ENCODE results near the gene WDR20. TPM values are rescaled to one million over a fixed set of nuclear protein-coding genes. Genes with fewer than 3 reads are reported as not detected.

The WDR20 gene
- total RNA-seq, 1 experiment from 2014 or later, result 33.0 TPM

GRCh38 chr14:102249981-102250380 is 110.3 kb downstream of the WDR20 start:
- DNase-seq, result no peak
- H3K27me3 Mint-ChIP-seq (ENCODE audit: unreplicated experiment), result no peaks in the 10 kb centered on the region
- H3K36me3 Mint-ChIP-seq (ENCODE audit: insufficient read depth, unreplicated experiment), result peaks cover 28% of the 10 kb centered on the region
- peaks cover 7% of the 10 kb centered on the region for H3K4me1 Mint-ChIP-seq (ENCODE audit: low read depth, unreplicated experiment)
- TF ChIP-seq CTCF (IDR thresholded peaks at IDR 0.05; ENCODE audit: unreplicated experiment), result no peak
- no peak overlapping the region for H3K4me3 Mint-ChIP-seq (ENCODE audit: low read depth, unreplicated experiment)
- BruUV-seq (replicated peaks), result no TSS peak
- intact Hi-C loops (cut with micrococcal nuclease; ENCODE audit: unreplicated experiment), result no loop called here
- CTCF ChIA-PET, result no interaction called here
- H3K27ac Mint-ChIP-seq (ENCODE audit: unreplicated experiment), result no peak overlapping the region
- no peaks in the 10 kb centered on the region for H3K9me3 Mint-ChIP-seq (ENCODE audit: low read depth, unreplicated experiment)

- H3K4me3 Mint-ChIP-seq (ENCODE audit: low read depth, unreplicated experiment), result no peak overlapping the region
- no peak overlapping the region for H3K27ac Mint-ChIP-seq (ENCODE audit: unreplicated experiment)
- intact Hi-C loops (cut with micrococcal nuclease; ENCODE audit: unreplicated experiment), result no loop called here
- TF ChIP-seq CTCF (IDR thresholded peaks at IDR 0.05; ENCODE audit: unreplicated experiment), result no peak
- no peak for DNase-seq
- CTCF ChIA-PET, result no interaction called here
- BruUV-seq (replicated peaks), result no TSS peak
- H3K27me3 Mint-ChIP-seq (ENCODE audit: unreplicated experiment), result no peaks in the 10 kb centered on the region
- H3K9me3 Mint-ChIP-seq (ENCODE audit: low read depth, unreplicated experiment), result no peaks in the 10 kb centered on the region
- H3K36me3 Mint-ChIP-seq (ENCODE audit: insufficient read depth, unreplicated experiment), result peaks cover 33% of the 10 kb centered on the region
- H3K4me1 Mint-ChIP-seq (ENCODE audit: low read depth, unreplicated experiment), result peaks cover 14% of the 10 kb centered on the region
Observed at GRCh38 chr14:102250636-102251035, 110.9 kb downstream of the WDR20 start.

GRCh38 chr14:102251161-102251560 is 111.5 kb downstream of the WDR20 start:
- no peak overlapping the region for H3K27ac Mint-ChIP-seq (ENCODE audit: unreplicated experiment)
- H3K9me3 Mint-ChIP-seq (ENCODE audit: low read depth, unreplicated experiment), result no peaks in the 10 kb centered on the region
- peaks cover 17% of the 10 kb centered on the region for H3K4me1 Mint-ChIP-seq (ENCODE audit: low read depth, unreplicated experiment)
- CTCF ChIA-PET, result no interaction called here
- no peak for TF ChIP-seq CTCF (IDR thresholded peaks at IDR 0.05; ENCODE audit: unreplicated experiment)
- H3K36me3 Mint-ChIP-seq (ENCODE audit: insufficient read depth, unreplicated experiment), result peaks cover 33% of the 10 kb centered on the region
- BruUV-seq (replicated peaks), result no TSS peak
- intact Hi-C loops (cut with micrococcal nuclease; ENCODE audit: unreplicated experiment), result no loop called here
- H3K4me3 Mint-ChIP-seq (ENCODE audit: low read depth, unreplicated experiment), result no peak overlapping the region
- DNase-seq, result no peak
- no peaks in the 10 kb centered on the region for H3K27me3 Mint-ChIP-seq (ENCODE audit: unreplicated experiment)

GRCh38 chr14:102252834-102253801 is 113.4 kb downstream of the WDR20 start:
- no peak for TF ChIP-seq CTCF (IDR thresholded peaks at IDR 0.05; ENCODE audit: unreplicated experiment)
- H3K4me1 Mint-ChIP-seq (ENCODE audit: low read depth, unreplicated experiment), result peaks cover 29% of the 10 kb centered on the region
- no peak overlapping the region for H3K27ac Mint-ChIP-seq (ENCODE audit: unreplicated experiment)
- no peak overlapping the region for H3K4me3 Mint-ChIP-seq (ENCODE audit: low read depth, unreplicated experiment)
- H3K9me3 Mint-ChIP-seq (ENCODE audit: low read depth, unreplicated experiment), result no peaks in the 10 kb centered on the region
- CTCF ChIA-PET, result interaction anchor here (0.7 kb wide), 2 partner anchors 60 to 61 kb away, joined by 3 read pairs; no protein-coding TSS in a partner anchor
- intact Hi-C loops (cut with micrococcal nuclease; ENCODE audit: unreplicated experiment), result no loop called here
- DNase-seq, result no peak
- H3K36me3 Mint-ChIP-seq (ENCODE audit: insufficient read depth, unreplicated experiment), result peaks cover 47% of the 10 kb centered on the region
- no TSS peak for BruUV-seq (replicated peaks)
- H3K27me3 Mint-ChIP-seq (ENCODE audit: unreplicated experiment), result no peaks in the 10 kb centered on the region

Data from Calu3 (cell line).